Activated CD4-positive, alpha-beta T cell treated with anti-CD3 and anti-CD28 coated beads for 24 hours (primary cell): Measurements from ENCODE around the gene POU6F2.

Source experiments
- DNase-seq, 2 donors: peaks; one replicate each; pipeline ENCODE4 v3.0.0-alpha.2; 2020; ENCODE audit warnings: low read depth in 2 of 2

POU6F2 gene

GRCh38 chr7:39507866-39508551, 530.3 kb downstream of the POU6F2 start:
- DNase-seq = no peak

- DNase-seq = no peak
Observed at GRCh38 chr7:39509436-39509835, 531.7 kb downstream of the POU6F2 start.

- DNase-seq = no peak
Observed at GRCh38 chr7:39509912-39510311, 532.2 kb downstream of the POU6F2 start.

DNA sequence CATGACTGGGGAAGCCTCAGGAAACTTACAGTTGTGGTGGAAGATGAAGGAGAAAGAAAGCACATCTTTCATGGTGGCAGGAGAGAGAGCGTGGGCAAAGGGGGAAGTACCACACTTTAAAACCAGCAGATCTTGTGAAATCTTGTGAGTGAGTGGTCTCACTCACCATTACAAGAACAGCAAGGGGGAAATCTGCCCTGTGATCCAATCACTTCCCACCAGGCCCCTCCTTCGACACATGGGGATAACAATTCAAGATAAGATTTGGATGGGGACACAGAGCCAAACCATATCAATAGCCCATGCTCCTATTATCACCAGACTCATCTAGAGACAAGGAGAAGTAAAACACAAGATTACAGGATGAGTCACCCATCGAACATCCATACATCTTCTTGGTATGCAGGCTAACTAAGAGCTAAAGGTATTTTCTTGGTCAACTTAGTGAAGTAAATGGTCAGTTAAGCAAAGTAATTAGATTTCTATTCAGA, 533.2 kb downstream of the POU6F2 start:
- DNase-seq = no peak

DNA sequence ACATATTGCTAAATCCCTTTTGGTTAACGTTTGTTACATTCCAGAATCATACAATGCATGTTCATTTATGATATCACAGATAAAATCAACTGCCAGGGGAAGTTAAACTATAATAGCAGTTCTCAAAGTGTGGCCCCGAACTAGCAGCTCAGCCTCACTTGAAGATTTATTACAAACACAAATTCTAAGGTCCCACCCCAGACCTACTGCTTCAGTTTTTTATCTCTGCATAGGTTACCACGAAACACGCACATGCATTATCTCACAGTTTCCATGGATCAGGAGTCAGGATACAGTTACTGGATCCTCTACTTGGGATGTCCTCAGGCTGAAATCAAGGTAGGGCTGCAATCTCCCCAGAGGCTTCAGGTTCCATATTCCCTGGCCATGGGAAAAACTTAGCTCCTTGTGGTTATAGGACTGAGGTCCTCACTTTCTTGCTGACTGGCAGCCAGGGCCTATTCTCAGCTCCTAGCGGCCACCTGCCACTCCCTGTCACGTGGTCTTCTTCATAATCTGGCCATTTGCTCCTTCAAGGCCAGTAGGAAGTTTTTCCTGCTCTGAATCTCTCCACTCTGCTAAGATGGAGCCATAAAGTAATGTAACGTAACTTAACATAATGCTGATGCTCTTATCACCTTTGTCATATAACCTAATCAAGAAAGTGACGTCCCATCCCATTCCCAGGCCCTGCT, 538.0 kb downstream of the POU6F2 start:
- no peak for DNase-seq

DNA sequence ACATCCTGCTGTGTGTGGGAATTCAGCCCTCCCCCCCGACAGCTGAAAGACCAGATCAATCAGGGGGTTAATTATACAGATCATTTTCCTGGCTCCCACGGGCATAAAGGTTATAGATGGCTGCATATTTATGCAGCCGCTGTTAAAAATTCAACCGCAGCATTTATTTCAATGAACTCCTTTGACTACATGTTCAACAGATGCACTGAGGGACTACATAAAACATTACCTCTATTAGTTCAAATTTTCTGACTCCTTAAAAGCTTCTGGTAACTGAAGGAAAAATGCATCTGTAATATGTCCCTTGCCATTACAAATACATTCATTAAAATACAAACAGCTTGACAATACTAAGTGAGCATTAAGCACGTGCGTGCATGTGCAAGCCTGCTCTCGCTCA, 538.8 kb downstream of the POU6F2 start:
- no peak for DNase-seq

DNA sequence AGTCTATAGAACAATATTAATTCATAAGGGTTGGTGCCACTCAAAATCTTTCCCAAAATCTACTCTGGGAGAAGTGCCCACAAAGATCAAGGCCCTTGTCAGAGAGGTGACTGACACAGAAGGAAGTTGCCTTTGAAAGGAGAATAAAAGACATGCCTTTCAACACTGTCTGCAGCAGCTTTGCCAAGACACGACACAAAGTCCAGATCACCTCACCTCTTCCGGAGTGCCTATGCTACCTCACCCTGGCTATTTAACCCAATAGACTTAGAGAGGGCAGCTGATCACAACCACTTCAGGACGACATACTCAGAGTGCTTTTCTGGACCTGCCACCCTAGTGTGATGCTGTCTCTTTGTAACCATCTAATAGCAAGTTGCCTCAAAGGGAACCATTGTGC, 539.5 kb downstream of the POU6F2 start:
- no peak for DNase-seq
